DOHH2 (cell line): Measurements from ENCODE around the gene AATF.

ENCODE experiments used
- H3F3A ChIP-seq: fragments of 200-600 bp; sonication (generic), shearing (Covaris generic); 2 replicates; pipeline ENCODE4 v1.6.0; 2016; ENCODE audit warnings: antibody characterized with exemption, mild to moderate bottlenecking; ENCODE audit not compliant: control insufficient read depth, insufficient read depth
- H3K27ac ChIP-seq: fragments of 200-600 bp; sonication (generic); 2 replicates; pipeline ENCODE4 v1.5.1; 2014; ENCODE audit warnings: low read depth, mild to moderate bottlenecking, low read length, moderate library complexity
- H3K27me3 ChIP-seq: fragments of 200-600 bp; sonication (generic); 2 replicates; pipeline ENCODE4 v1.6.1; 2014; ENCODE audit warnings: mild to moderate bottlenecking, low read length, mixed read lengths; ENCODE audit not compliant: control insufficient read depth
- H3K36me3 ChIP-seq: fragments of 200-600 bp; sonication (generic); 2 replicates; pipeline ENCODE4 v1.6.1; 2014; ENCODE audit warnings: mild to moderate bottlenecking, low read length, moderate library complexity, mixed read lengths; ENCODE audit not compliant: control insufficient read depth
- H3K4me1 ChIP-seq: fragments of 200-600 bp; sonication (generic); 2 replicates; pipeline ENCODE4 v1.6.1; 2014; ENCODE audit warnings: mild to moderate bottlenecking, low read length, mixed read lengths; ENCODE audit not compliant: control insufficient read depth
- H3K4me2 ChIP-seq: fragments of 200-600 bp; sonication (generic); 2 replicates; pipeline ENCODE4 v1.6.0; 2014; ENCODE audit warnings: mild to moderate bottlenecking, low read length, moderate library complexity
- H3K4me3 ChIP-seq: fragments of 200-600 bp; sonication (generic); 2 replicates; pipeline ENCODE4 v1.5.1; 2014; ENCODE audit warnings: mild to moderate bottlenecking, low read length, mixed read lengths
- H3K79me2 ChIP-seq: fragments of 200-600 bp; sonication (generic); 2 replicates; pipeline ENCODE4 v1.6.1; 2014; ENCODE audit warnings: mild to moderate bottlenecking, low read length, mixed read lengths; ENCODE audit not compliant: control insufficient read depth
- H3K9me2 ChIP-seq: fragments of 200-600 bp; sonication (generic); replicated peaks from 2 replicates; pipeline ENCODE4 v1.6.1; 2014; ENCODE audit warnings: mild to moderate bottlenecking, low read length, mixed read lengths; ENCODE audit not compliant: control insufficient read depth
- H3K9me3 ChIP-seq: fragments of 200-600 bp; sonication (generic); 2 replicates; pipeline ENCODE4 v1.6.1; 2014; ENCODE audit warnings: antibody characterized with exemption, low read length, mixed read lengths; ENCODE audit not compliant: control insufficient read depth, insufficient read depth
- H4K20me1 ChIP-seq: fragments of 200-600 bp; sonication (generic); 2 replicates; pipeline ENCODE4 v1.6.0; 2014; ENCODE audit warnings: low read depth, mild to moderate bottlenecking, antibody characterized with exemption, low read length, moderate library complexity; ENCODE audit not compliant: control insufficient read depth, insufficient read depth
- EZH2phosphoT487 ChIP-seq: fragments of 200-600 bp; sonication (generic); IDR thresholded peaks from 2 replicates; pipeline ENCODE4 v1.6.1; 2017; ENCODE audit warnings: borderline replicate concordance, mild to moderate bottlenecking, antibody characterized with exemption, low read length, moderate library complexity, mixed read lengths
- TF ChIP-seq, protein P1 (sequence below): fragments of 200-600 bp; sonication (generic); IDR thresholded peaks from one replicate; pipeline ENCODE4 v1.5.1; 2014; ENCODE audit warnings: antibody characterized with exemption, mild to moderate bottlenecking, low read depth, low read length; ENCODE audit not compliant: poor library complexity, severe bottlenecking

Gene AATF

DNA sequence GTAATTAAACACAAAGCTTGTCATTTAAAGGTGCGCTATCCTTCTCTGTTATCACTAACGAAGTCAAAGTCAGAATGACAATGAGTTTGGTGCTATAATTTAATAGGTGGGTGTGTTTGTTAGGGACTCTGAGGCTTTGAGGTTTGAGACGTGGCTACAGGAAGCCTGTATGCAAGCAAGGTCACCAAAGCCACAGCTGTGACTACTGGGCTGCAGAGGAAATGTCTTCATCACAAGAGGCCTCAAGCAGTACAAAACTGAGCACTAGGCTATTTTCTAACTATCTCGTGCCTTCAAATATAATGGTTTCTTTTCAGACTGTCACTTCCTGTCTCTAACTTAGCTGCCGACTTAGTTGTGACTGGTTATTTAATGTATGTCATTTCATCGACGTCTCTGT lies 141.2 kb downstream of the AATF start:
- Histone ChIP-seq H3F3A (no peaks in the 10 kb centered on the region), H3K9me2 (no peaks in the 10 kb centered on the region), H3K4me2 (no peak overlapping the region), H3K27me3 (no peaks in the 10 kb centered on the region), H3K79me2 (no peaks in the 10 kb centered on the region), H3K9me3 (no peaks in the 10 kb centered on the region), H3K36me3 (peaks cover 98% of the 10 kb centered on the region), H4K20me1 (peaks cover 4% of the 10 kb centered on the region; the same call in 1 of the 2 replicates), H3K4me3 (no peak overlapping the region), H3K4me1 (no peaks in the 10 kb centered on the region), H3K27ac (no peak overlapping the region)
- TF ChIP-seq, protein P1, sequence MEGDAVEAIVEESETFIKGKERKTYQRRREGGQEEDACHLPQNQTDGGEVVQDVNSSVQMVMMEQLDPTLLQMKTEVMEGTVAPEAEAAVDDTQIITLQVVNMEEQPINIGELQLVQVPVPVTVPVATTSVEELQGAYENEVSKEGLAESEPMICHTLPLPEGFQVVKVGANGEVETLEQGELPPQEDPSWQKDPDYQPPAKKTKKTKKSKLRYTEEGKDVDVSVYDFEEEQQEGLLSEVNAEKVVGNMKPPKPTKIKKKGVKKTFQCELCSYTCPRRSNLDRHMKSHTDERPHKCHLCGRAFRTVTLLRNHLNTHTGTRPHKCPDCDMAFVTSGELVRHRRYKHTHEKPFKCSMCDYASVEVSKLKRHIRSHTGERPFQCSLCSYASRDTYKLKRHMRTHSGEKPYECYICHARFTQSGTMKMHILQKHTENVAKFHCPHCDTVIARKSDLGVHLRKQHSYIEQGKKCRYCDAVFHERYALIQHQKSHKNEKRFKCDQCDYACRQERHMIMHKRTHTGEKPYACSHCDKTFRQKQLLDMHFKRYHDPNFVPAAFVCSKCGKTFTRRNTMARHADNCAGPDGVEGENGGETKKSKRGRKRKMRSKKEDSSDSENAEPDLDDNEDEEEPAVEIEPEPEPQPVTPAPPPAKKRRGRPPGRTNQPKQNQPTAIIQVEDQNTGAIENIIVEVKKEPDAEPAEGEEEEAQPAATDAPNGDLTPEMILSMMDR = no peak
- no peak for TF ChIP-seq EZH2phosphoT487

DNA sequence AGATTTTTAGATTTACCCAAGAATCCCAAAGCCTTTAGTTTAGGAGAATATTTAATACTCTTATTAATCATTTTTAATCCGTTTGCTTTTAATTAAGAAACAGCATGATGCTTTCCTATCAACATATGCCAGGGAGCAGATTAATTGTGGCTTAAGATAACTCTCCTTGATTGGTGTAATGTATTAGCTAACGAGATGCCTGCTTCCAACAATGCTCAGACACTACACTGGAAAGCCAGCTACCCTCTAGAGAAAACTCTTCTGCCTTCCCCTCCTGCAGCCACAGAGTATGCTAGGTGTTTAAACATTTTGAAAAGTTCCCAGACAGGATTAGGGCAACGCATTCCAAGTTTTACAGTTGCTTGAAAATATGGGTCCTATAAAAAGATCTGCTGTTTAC lies 142.2 kb downstream of the AATF start:
- H3K79me2 ChIP-seq = no peaks in the 10 kb centered on the region
- H3K9me2 ChIP-seq = no peaks in the 10 kb centered on the region
- H3F3A ChIP-seq = no peaks in the 10 kb centered on the region
- H3K4me2 ChIP-seq = no peak overlapping the region
- H4K20me1 ChIP-seq = peaks cover 3% of the 10 kb centered on the region; the same call in 1 of the 2 replicates
- peaks cover 96% of the 10 kb centered on the region for H3K36me3 ChIP-seq
- no peaks in the 10 kb centered on the region for H3K9me3 ChIP-seq
- no peak overlapping the region for H3K4me3 ChIP-seq
- H3K27me3 ChIP-seq = no peaks in the 10 kb centered on the region
- no peaks in the 10 kb centered on the region for H3K4me1 ChIP-seq
- no peak overlapping the region for H3K27ac ChIP-seq
- TF ChIP-seq EZH2phosphoT487 = no peak
- TF ChIP-seq, protein P1 = no peak

DNA sequence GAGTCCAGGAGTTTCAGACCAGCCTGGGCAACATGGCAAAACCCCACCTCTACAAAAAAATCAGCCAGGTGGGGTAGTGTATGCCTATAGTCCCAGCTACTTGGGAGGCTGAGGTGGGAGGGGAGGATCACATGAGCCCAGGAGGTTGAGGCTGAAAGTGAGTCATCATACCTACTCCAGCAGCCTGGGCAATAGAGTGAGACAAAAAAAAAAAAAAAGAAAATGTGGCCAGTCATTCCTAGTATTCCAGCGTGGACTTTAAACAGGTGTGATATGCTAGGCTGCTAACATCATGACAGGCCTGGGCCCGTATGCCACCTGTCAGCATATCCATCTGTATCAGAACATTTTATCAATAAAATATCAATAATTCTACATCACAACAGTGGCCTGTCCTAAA lies 143.3 kb downstream of the AATF start:
- TF ChIP-seq, protein P1 = no peak
- TF ChIP-seq EZH2phosphoT487 = no peak
- H3K27me3 ChIP-seq = no peaks in the 10 kb centered on the region
- no peak overlapping the region for H3K4me3 ChIP-seq
- H3K27ac ChIP-seq = no peak overlapping the region
- no peaks in the 10 kb centered on the region for H3K9me2 ChIP-seq
- H3K4me1 ChIP-seq = no peaks in the 10 kb centered on the region
- no peak overlapping the region for H3K4me2 ChIP-seq
- no peaks in the 10 kb centered on the region for H4K20me1 ChIP-seq
- H3K9me3 ChIP-seq = no peaks in the 10 kb centered on the region
- no peaks in the 10 kb centered on the region for H3K79me2 ChIP-seq
- H3F3A ChIP-seq = no peaks in the 10 kb centered on the region
- peaks cover 96% of the 10 kb centered on the region for H3K36me3 ChIP-seq

DNA sequence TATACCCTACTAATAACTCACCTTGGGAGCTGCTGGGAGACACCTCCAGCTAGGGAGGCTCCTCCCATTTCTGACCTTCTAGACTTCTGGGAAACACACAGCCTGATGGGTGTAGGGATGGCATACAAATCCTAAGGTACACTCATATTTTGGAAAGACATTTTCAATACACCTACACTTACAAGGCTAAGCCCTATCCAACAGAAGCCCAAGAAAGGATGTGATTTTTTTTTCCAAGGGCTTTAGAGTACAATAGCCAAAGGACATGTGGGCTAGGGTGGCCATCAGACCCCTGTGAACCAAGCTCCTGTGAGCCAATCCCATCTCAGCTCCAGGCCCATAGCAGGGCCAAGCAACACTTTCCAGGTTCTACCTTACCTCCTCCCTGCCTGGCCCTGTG lies 143.9 kb downstream of the AATF start:
- Histone ChIP-seq H3K27ac (no peak overlapping the region), H3K4me2 (no peak overlapping the region), H3K79me2 (no peaks in the 10 kb centered on the region), H3K36me3 (peaks cover 96% of the 10 kb centered on the region), H3K9me3 (no peaks in the 10 kb centered on the region), H3K27me3 (no peaks in the 10 kb centered on the region), H4K20me1 (no peaks in the 10 kb centered on the region), H3K4me1 (no peaks in the 10 kb centered on the region), H3K4me3 (no peak overlapping the region), H3K9me2 (no peaks in the 10 kb centered on the region), H3F3A (no peaks in the 10 kb centered on the region)
- TF ChIP-seq, protein P1 = no peak
- TF ChIP-seq EZH2phosphoT487 = no peak
